ENCODE results near the gene AUTS2.

The AUTS2 gene

DNA sequence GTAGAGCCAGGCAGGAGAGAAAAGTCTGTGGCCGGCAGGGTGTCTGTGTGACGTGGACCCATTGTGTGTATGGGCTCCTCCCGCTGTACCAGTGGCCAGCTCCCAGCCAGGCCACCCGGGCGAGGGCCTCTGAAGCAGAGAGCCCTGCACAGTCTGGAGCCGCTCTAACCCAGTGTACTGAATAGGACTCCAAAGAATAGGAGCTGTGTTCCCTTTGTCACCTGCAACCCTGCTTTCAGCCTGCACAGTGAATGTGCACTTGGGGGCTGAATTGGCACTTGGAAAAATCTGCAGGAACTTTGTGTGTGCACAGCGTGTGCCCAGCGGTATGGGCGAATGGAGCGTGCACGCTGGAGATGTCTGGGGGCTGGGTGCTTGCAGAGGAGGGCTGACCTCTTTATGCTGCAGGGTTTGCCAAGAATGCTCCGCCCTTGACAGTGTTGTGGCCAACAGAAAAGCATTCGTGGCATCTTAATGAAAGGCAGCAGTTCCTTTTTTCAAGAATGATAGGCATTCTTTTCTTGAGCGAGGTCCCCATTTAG lies 216.2 kb downstream of the AUTS2 start:
- ATAC-seq (ENCODE audit: low read depth) (no peak), DNase-seq (ENCODE audit: low spot score) (no peak)
- Histone ChIP-seq H3K27ac (ENCODE audit: poor library complexity, severe bottlenecking) (no peak overlapping the region), H3K9me3 (ENCODE audit: severe bottlenecking) (no peaks in the 10 kb centered on the region), H3K36me3 (ENCODE audit: low read depth) (no peaks in the 10 kb centered on the region), H3K27me3 (ENCODE audit: insufficient read depth, poor library complexity, severe bottlenecking) (no peaks in the 10 kb centered on the region), H3K4me3 (ENCODE audit: severe bottlenecking) (no peak overlapping the region), H3K4me1 (ENCODE audit: insufficient read depth, poor library complexity, severe bottlenecking) (no peaks in the 10 kb centered on the region)
- TF ChIP-seq, protein P1, sequence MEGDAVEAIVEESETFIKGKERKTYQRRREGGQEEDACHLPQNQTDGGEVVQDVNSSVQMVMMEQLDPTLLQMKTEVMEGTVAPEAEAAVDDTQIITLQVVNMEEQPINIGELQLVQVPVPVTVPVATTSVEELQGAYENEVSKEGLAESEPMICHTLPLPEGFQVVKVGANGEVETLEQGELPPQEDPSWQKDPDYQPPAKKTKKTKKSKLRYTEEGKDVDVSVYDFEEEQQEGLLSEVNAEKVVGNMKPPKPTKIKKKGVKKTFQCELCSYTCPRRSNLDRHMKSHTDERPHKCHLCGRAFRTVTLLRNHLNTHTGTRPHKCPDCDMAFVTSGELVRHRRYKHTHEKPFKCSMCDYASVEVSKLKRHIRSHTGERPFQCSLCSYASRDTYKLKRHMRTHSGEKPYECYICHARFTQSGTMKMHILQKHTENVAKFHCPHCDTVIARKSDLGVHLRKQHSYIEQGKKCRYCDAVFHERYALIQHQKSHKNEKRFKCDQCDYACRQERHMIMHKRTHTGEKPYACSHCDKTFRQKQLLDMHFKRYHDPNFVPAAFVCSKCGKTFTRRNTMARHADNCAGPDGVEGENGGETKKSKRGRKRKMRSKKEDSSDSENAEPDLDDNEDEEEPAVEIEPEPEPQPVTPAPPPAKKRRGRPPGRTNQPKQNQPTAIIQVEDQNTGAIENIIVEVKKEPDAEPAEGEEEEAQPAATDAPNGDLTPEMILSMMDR (IDR thresholded peaks at IDR 0.05; ENCODE audit: poor library complexity, severe bottlenecking) = no peak

DNA sequence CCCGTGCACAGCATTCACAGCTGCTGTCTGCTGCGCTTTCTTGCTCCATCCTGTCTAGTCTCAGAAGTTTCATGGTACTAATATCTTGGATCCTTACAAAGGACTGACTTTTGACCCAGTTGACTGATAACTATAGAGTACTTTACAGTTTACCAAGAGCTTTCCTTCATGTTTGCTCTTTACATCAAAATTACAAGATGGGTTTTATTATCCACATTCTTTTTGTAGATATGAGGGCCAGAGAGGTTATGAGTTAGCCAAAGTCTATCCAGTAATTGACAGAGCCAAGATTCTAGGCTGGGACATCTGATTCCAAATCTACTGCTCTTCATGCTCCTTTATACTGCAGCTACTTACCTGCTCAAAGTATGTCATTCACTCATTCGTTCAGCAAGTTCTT lies 218.2 kb downstream of the AUTS2 start:
- H3K4me3 ChIP-seq (ENCODE audit: severe bottlenecking) = no peak overlapping the region
- H3K27me3 ChIP-seq (ENCODE audit: insufficient read depth, poor library complexity, severe bottlenecking) = no peaks in the 10 kb centered on the region
- ATAC-seq (ENCODE audit: low read depth) = no peak
- TF ChIP-seq, protein P1 (IDR thresholded peaks at IDR 0.05; ENCODE audit: poor library complexity, severe bottlenecking) = no peak
- no peak for DNase-seq (ENCODE audit: low spot score)
- no peaks in the 10 kb centered on the region for H3K9me3 ChIP-seq (ENCODE audit: severe bottlenecking)
- H3K4me1 ChIP-seq (ENCODE audit: insufficient read depth, poor library complexity, severe bottlenecking) = no peaks in the 10 kb centered on the region
- no peaks in the 10 kb centered on the region for H3K36me3 ChIP-seq (ENCODE audit: low read depth)
- H3K27ac ChIP-seq (ENCODE audit: poor library complexity, severe bottlenecking) = no peak overlapping the region

DNA sequence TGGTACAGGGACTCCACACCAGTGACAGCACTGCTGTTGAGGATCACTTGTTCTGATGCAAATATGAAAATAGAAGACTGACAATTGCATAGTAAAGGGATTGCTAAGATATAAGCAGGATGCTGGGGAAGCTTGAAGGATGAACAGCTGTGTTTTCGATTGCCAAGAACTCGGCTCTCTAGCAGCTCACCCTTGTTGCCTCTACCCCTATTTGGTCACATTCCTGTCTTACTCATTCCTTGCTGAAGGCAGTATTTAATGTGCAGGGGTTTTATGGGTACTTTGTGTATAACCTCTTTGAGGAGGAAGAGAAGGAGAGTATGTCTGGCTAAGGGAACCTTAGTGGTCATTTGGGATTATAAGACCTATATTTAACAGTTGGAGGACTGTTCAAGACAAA lies 218.8 kb downstream of the AUTS2 start:
- Histone ChIP-seq H3K9me3 (ENCODE audit: severe bottlenecking) (no peaks in the 10 kb centered on the region), H3K4me1 (ENCODE audit: insufficient read depth, poor library complexity, severe bottlenecking) (no peaks in the 10 kb centered on the region), H3K36me3 (ENCODE audit: low read depth) (no peaks in the 10 kb centered on the region), H3K27me3 (ENCODE audit: insufficient read depth, poor library complexity, severe bottlenecking) (no peaks in the 10 kb centered on the region), H3K27ac (ENCODE audit: poor library complexity, severe bottlenecking) (no peak overlapping the region), H3K4me3 (ENCODE audit: severe bottlenecking) (no peak overlapping the region)
- no peak for DNase-seq (ENCODE audit: low spot score)
- ATAC-seq (ENCODE audit: low read depth) = no peak
- TF ChIP-seq, protein P1 (IDR thresholded peaks at IDR 0.05; ENCODE audit: poor library complexity, severe bottlenecking) = no peak

DNA sequence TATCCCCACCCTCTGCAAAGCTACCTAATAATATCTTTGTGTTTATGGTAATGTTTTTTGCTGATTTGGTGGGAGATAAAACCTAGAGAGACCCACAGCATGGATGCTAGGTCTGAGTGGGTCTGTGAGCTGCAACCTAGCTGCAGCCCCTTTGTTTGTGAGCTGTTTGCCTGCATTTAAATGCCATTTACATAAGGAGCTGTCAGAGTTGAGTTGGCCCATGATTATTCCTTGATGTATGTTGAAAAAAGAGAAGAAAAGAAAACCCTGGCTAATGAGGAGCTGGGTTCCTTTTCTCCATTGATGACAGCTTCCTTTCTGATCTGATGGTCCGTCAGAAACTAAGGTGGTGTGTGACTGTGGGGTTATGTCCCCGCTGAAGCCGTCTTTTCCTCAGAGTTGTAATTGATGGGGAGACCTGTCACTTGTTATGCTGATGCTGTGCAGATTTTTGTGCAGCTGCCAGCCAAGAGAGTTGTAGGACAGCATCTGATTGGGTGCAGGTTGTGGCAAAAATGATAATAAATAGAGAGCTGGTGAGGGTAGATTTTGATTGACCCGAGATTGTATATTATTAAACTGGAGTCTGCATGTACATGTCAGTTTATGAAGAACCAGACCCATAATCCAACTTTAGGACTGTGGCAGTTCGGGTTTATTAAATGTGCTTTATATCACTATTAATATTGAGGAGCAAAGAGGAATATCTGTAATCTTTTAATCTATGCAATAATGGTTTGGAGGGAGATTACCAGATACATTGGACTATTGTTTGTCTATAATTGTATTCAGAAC lies 219.8 kb downstream of the AUTS2 start:
- H3K36me3 ChIP-seq (ENCODE audit: low read depth) = no peaks in the 10 kb centered on the region
- DNase-seq (ENCODE audit: low spot score) = no peak
- TF ChIP-seq, protein P1 (IDR thresholded peaks at IDR 0.05; ENCODE audit: poor library complexity, severe bottlenecking) = no peak
- no peaks in the 10 kb centered on the region for H3K4me1 ChIP-seq (ENCODE audit: insufficient read depth, poor library complexity, severe bottlenecking)
- no peaks in the 10 kb centered on the region for H3K27me3 ChIP-seq (ENCODE audit: insufficient read depth, poor library complexity, severe bottlenecking)
- H3K9me3 ChIP-seq (ENCODE audit: severe bottlenecking) = no peaks in the 10 kb centered on the region
- H3K4me3 ChIP-seq (ENCODE audit: severe bottlenecking) = no peak overlapping the region
- no peak for ATAC-seq (ENCODE audit: low read depth)
- H3K27ac ChIP-seq (ENCODE audit: poor library complexity, severe bottlenecking) = no peak overlapping the region
